Urinary bladder (tissue), 4 donors: ENCODE data around the gene FFAR1. TPM values are rescaled to one million over a fixed set of nuclear protein-coding genes. Genes with fewer than 3 reads are reported as not detected.

ENCODE experiments used
- DNase-seq: peaks from one replicate; pipeline ENCODE4 v3.0.0-alpha.2; 2015; ENCODE audit errors: extremely low spot score
- H3K27ac ChIP-seq: one replicate; pipeline ENCODE4 v1.5.1; 2013; ENCODE audit warnings: low read depth, mild to moderate bottlenecking, moderate library complexity
- H3K36me3 ChIP-seq: one replicate; pipeline ENCODE4 v1.6.1; 2013; ENCODE audit warnings: mild to moderate bottlenecking, moderate library complexity; ENCODE audit not compliant: insufficient read depth
- H3K4me1 ChIP-seq: one replicate; pipeline ENCODE4 v1.6.1; 2013; ENCODE audit warnings: mild to moderate bottlenecking, moderate library complexity; ENCODE audit not compliant: insufficient read depth
- H3K4me3 ChIP-seq: one replicate; pipeline ENCODE4 v1.5.1; 2013; ENCODE audit warnings: low read depth, low read length
- WGBS: extraction: QIAGEN DNeasy Blood & Tissue Kit; methylation state at CpG from one replicate; pipeline ENCODE4 v1.1.7; 2013; 5-methylcytosine and 5-hydroxymethylcytosine counted together
- polyA plus RNA-seq: library from polyadenylated mRNA; stranded (reverse); fragments of 200-250 nt; gene quantifications from one replicate; pipeline ENCODE4 v1.2.3, GENCODE V29; 2013
- total RNA-seq: library from RNA; depleted of rRNA; stranded (reverse); fragments of >200 nt; gene quantifications from one replicate; pipeline ENCODE4 v1.2.3, GENCODE V29; 2014
- donor health status: healthy with polysubstance abuse.
- donor health status: healthy.

Gene FFAR1
- total and polyA plus RNA-seq, 2 donors, result not detected

DNA sequence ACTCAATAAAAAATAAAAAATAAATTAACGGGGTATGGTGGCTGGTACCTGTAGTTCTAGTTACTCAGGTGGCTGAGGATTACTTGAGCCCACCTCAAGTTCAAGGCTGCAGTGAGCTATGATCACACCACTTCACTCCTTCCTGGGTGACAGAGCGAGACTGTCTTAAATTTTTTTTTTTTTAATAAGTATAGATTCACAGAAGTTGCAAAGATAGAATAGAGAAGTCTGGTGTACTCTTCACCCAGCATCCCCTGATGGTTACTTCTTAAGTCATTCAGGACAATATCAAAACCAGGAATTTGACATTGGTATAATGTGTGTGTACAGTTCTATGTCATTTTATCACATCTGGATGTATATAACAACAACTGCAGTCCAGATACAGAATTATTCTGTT, 26.4 kb upstream of the FFAR1 start:
- Histone ChIP-seq H3K27ac (no peak overlapping the region), H3K36me3 (no peaks in the 10 kb centered on the region), H3K4me1 (no peaks in the 10 kb centered on the region), H3K4me3 (no peak overlapping the region)
- no peak for DNase-seq
- WGBS, result 95% methylated on average over 2 of the region's 2 CpGs

GRCh38 chr19:35322014-35322413, 25.7 kb upstream of the FFAR1 start:
- Histone ChIP-seq H3K4me3 (no peak overlapping the region), H3K36me3 (no peaks in the 10 kb centered on the region), H3K27ac (no peak overlapping the region), H3K4me1 (no peaks in the 10 kb centered on the region)
- no peak for DNase-seq
- 96% methylated on average over 9 of the region's 9 CpGs for WGBS

DNA sequence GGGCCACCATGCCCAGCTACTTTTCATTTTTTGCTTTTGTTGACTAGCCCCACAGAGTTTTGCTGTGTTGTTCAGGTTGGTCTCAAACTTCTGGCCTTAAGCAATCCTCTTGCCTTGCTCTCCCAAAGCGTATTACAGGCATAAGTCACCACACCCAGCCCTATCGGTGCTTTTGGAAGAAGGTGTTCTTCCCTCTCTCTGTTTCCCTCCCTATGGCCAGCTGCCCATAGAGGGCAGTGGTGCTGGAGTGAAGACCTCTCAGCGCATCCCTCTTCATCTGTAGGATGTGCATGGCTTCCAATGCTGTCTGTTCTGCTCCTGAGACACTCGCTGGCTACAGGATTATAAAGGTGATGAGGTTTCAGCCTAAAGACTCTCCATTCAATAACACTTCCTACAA, 20.1 kb upstream of the FFAR1 start:
- no peak overlapping the region for H3K4me3 ChIP-seq
- no peaks in the 10 kb centered on the region for H3K36me3 ChIP-seq
- H3K4me1 ChIP-seq, result no peaks in the 10 kb centered on the region
- H3K27ac ChIP-seq, result no peak overlapping the region
- no peak for DNase-seq
- WGBS, result 70% methylated on average over 4 of the region's 4 CpGs

GRCh38 chr19:35328851-35329285, 18.8 kb upstream of the FFAR1 start, which contains the start of gene CD22:
CD22 (plus strand) TSS chr19:35329187; CDS start chr19:35332041, 2,854 bp downstream.
- DNase-seq, result no peak
- no peaks in the 10 kb centered on the region for H3K36me3 ChIP-seq
- H3K4me1 ChIP-seq, result no peaks in the 10 kb centered on the region
- no peak within 1 kb of the TSS for H3K4me3 ChIP-seq
- no peak within 1 kb of the TSS for H3K27ac ChIP-seq
- 75% methylated on average over 12 of the region's 12 CpGs for WGBS

DNA sequence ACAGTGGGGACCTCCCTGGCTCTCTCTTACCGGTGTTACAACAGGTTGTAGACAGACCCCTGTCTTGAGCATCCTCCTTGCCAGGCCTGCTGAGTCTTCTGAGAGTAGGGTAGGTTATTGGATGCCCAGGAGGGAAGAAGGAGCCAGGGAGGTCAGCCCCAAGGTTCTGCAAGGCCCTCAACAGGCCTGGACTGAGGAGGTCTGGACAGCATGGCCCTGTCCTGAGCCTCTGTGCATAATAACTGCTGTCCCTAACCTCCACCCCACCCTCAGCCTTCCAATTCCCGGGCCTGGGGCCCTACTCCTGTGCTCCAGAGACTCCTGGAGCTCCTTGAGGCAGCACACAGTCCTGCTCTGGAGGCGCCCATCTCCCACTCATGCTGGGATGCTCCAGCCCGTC, 18.4 kb upstream of the FFAR1 start:
- 81% methylated on average over 4 of the region's 4 CpGs for WGBS
- H3K4me3 ChIP-seq, result no peak overlapping the region
- H3K4me1 ChIP-seq, result no peaks in the 10 kb centered on the region
- DNase-seq, result no peak
- H3K36me3 ChIP-seq, result no peaks in the 10 kb centered on the region
- no peak overlapping the region for H3K27ac ChIP-seq

DNA sequence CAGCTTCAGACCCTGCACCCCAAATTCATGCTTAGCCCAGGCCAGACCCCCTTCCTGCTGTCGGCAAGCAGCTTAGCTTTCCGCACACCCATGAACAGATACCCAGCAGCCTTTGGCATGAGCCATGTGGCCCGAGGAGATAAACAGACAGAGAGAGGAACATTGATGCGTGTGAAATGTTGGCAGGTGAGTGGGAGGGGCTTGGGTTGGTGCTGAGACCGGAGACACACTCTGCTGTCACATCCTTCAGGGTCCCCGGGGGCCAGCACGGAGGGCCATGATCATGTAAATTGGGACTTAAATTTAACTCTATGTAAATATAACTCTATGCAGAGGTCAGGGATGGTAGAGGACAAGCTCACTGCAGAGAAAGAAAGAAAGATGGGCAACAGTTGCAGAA, 17.2 kb upstream of the FFAR1 start:
- DNase-seq, result no peak
- WGBS, result 64% methylated on average over 7 of the region's 7 CpGs
- Histone ChIP-seq H3K36me3 (no peaks in the 10 kb centered on the region), H3K4me1 (no peaks in the 10 kb centered on the region), H3K4me3 (no peak overlapping the region), H3K27ac (no peak overlapping the region)

DNA sequence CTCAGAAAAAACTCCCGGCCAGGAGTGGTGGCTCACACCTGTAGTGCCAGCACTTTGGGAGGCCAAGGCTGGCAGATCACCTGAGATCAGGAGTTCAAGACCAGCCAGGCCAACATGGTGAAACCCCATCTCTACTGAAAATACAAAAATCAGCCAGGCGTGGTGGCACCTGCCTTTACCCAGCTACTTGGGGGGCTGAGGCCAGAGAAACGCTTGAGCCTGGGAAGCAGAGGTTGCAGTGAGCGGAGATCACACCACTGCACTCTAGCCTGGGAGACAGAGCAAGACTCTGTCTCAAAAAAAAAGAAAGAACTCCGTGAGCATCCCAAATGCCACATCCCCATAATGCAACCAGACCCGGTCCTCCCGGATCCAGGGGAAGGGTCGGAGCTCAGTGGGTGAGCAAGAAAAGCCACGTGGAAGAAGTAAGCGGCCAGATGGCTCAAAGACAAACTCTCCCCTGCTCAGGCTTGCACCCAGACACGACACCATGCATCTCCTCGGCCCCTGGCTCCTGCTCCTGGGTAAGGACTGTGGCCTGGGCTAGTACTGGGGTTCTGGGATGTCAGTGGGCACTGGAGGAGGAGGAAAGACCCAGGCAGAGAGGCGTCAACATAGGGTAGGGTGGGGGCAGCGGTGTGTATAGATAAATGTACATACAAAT, 16.0 kb upstream of the FFAR1 start:
- WGBS, result 84% methylated on average over 14 of the region's 14 CpGs
- DNase-seq, result no peak

GRCh38 chr19:35332817-35333216, 14.9 kb upstream of the FFAR1 start:
- no peak overlapping the region for H3K4me3 ChIP-seq
- H3K36me3 ChIP-seq, result no peaks in the 10 kb centered on the region
- 71% methylated on average over 12 of the region's 12 CpGs for WGBS
- no peak for DNase-seq
- H3K4me1 ChIP-seq, result no peaks in the 10 kb centered on the region
- H3K27ac ChIP-seq, result no peak overlapping the region

More for the DNA sequence above, 16.0 kb upstream of the FFAR1 start:
- no peak overlapping the region for H3K27ac ChIP-seq
- no peaks in the 10 kb centered on the region for H3K4me1 ChIP-seq
- no peak overlapping the region for H3K4me3 ChIP-seq
- H3K36me3 ChIP-seq, result no peaks in the 10 kb centered on the region

GRCh38 chr19:35334144-35334753, 13.5 kb upstream of the FFAR1 start:
- no peaks in the 10 kb centered on the region for H3K36me3 ChIP-seq
- no peak overlapping the region for H3K4me3 ChIP-seq
- no peaks in the 10 kb centered on the region for H3K4me1 ChIP-seq
- no peak for DNase-seq
- WGBS, result 87% methylated on average over 10 of the region's 10 CpGs
- H3K27ac ChIP-seq, result no peak overlapping the region

DNA sequence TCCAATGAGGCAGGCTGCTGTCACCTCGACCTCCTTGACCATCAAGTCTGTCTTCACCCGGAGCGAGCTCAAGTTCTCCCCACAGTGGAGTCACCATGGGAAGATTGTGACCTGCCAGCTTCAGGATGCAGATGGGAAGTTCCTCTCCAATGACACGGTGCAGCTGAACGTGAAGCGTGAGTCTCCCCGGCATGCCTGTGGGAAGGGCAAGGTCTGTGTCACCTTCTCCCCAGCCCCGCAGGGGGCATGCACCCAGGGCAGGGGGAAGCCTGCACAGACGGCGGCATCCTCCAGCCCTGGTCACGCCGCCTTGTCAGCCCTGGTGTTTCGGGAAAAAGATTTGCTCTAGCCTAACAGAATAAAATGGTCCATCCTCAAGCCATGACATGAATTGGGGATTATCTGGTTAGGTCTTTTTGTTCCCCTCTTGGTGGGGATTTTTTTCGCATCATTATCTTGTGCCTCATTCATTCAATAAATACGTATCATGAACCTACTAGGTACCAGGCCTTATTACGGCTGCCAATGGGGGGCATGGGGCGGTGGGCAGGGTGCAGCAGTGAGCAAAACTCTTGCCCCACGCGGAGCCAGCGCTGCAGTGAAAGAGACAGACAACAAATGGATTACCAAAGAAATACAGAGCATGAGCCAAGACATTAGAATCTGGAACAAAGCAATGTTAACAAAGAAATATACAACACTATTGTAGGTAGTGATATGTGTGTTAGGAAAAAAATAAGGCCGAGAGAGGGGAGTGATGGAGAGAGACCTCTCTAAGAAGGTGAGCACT, 11.3 kb upstream of the FFAR1 start:
- Histone ChIP-seq H3K36me3 (no peaks in the 10 kb centered on the region), H3K4me3 (no peak overlapping the region), H3K27ac (no peak overlapping the region), H3K4me1 (no peaks in the 10 kb centered on the region)
- DNase-seq, result no peak
- WGBS, result 86% methylated on average over 21 of the region's 21 CpGs

DNA sequence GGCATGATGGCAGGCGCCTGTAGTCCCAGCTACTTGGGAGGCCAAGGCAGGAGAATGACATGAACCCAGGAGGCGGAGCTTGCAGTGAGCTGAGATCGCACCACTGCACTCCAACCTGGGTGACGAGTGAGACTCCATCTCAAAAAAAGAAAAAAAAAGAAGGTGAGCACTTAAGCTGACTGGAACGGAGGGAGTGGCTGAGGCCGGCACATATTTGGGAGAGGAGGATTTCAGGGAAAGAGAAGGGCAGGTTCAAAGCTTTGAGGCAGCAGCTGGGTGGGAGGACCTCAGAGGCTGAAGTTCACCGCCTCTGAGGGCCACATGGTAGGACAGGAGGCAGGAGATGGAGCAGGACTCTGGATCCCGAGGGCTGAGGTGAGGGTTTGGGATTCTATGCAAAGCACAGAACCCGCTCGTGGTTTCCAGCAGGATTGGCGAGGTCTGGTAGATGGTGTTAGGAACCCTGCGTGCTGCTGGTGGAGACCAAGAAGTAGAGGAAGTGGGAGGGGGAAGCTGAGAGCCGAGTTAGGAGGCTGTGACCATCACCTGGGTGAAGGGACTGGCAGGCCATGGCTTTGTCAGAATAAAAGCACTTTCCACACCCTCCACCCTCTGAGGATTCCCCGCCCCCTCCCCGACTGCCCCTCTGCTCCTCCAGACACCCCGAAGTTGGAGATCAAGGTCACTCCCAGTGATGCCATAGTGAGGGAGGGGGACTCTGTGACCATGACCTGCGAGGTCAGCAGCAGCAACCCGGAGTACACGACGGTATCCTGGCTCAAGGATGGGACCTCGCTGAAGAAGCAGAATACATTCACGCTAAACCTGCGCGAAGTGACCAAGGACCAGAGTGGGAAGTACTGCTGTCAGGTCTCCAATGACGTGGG, 10.4 kb upstream of the FFAR1 start:
- WGBS, result 85% methylated on average over 25 of the region's 25 CpGs
- Histone ChIP-seq H3K27ac (no peak overlapping the region), H3K36me3 (no peaks in the 10 kb centered on the region), H3K4me1 (no peaks in the 10 kb centered on the region), H3K4me3 (no peak overlapping the region)
- DNase-seq, result no peak

GRCh38 chr19:35337984-35338296, 9.8 kb upstream of the FFAR1 start:
- Histone ChIP-seq H3K36me3 (no peaks in the 10 kb centered on the region), H3K4me3 (no peak overlapping the region), H3K4me1 (no peaks in the 10 kb centered on the region), H3K27ac (no peak overlapping the region)
- DNase-seq, result no peak
- WGBS, result 90% methylated on average over 13 of the region's 13 CpGs

- WGBS, result 89% methylated on average over 11 of the region's 11 CpGs
- DNase-seq, result no peak
- H3K36me3 ChIP-seq, result no peaks in the 10 kb centered on the region
These were observed 7.3 kb upstream of the FFAR1 start for GRCh38 chr19:35340431-35340830.

More at GRCh38 chr19:35340431-35340830, 7.3 kb upstream of the FFAR1 start:
- Histone ChIP-seq H3K4me1 (no peaks in the 10 kb centered on the region), H3K4me3 (no peak overlapping the region), H3K27ac (no peak overlapping the region)
